ENCODE data around the gene CMSS1.
A peak's percentile ranks its signal among the peaks of the same experiment; 100 is the strongest.

CMSS1 gene

DNA sequence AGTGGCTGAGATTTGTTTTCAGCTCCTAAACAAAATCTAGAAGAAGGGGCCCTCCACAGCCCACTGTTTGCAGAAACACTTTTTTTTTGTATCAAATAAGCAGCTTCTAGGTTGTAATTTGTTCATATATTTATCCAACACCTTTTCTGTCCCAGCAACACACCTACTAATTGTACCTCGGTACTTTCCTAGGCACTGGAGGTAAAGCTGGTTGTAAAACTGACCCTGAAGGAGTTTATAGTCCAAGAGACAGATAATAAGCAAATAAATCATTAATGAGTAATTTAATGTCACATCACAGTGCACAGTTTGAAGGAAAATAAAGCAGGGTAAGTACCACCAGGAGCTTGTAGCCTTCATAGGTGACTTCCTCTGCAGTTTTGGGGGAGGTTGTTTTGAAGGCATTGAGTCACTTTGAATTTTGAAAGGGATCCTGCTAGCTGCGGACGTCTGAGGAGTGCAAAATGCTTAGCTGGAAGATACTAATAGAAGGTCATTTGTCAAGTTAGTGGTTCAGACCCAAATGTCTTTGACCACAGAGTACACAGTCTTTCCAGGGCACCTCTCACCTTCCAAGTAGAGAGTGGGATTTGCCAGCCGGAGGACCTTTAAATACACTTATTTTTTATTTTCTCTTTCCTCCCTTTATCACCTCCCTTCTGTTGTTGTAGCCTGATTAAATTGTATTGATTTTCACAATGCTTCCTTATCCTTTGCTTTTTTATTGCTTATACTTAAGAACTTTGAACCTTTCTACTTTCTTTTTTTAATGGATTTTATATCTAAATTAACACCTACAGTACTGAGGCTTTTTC, 53.8 kb downstream of the CMSS1 start:
- H3K27ac ChIP-seq (ENCODE audit: insufficient read depth in 1 of 2, low read depth in 1 of 2, low read length in 2 of 2, poor library complexity in 1 of 2, severe bottlenecking in 2 of 2): no peak overlapping the region
- DNase-seq: no peak
- ChIA-PET POLR2A (interaction anchor here (0.6 kb wide), 2 partner anchors 34 to 150 kb away, joined by 3 to 6 read pairs; no protein-coding TSS in a partner anchor), CTCF (interaction anchor here (0.6 to 2.7 kb wide), 5 partner anchors 12 to 304 kb away, joined by 3 to 10 read pairs (median 4); no protein-coding TSS in a partner anchor)
- no peak overlapping the region for H3K4me3 ChIP-seq (ENCODE audit: control insufficient read depth in 1 of 7, extremely low read depth in 1 of 7, insufficient read depth in 4 of 7, low read depth in 2 of 7, low read length in 6 of 7)
- no peaks in the 10 kb centered on the region for H3K9me3 ChIP-seq (ENCODE audit: control extremely low read depth in 1 of 5, control insufficient read depth in 4 of 5, insufficient read depth in 2 of 5, low read depth in 1 of 5, low read length in 4 of 5)
- 94% methylated on average over 2 of the region's 4 CpGs for WGBS (ENCODE audit: insufficient coverage)
- peaks cover 6 to 36% (median 17%) of the 10 kb centered on the region in 4 experiments for H3K4me1 ChIP-seq (ENCODE audit: control extremely low read depth in 1 of 4, control insufficient read depth in 4 of 4, insufficient read depth in 4 of 4, low read length in 3 of 4)
- no peaks in the 10 kb centered on the region for H3K27me3 ChIP-seq (replicated peaks in 2 of 5; ENCODE audit: control insufficient read depth in 4 of 5, insufficient read depth in 5 of 5, low read length in 4 of 5)
- H3K36me3 ChIP-seq (ENCODE audit: control insufficient read depth in 4 of 4, insufficient read depth in 4 of 4, low read length in 3 of 4): peaks cover 0 to 2% (median 0%) of the 10 kb centered on the region in 4 experiments

GRCh38 chr3:99872923-99873254, 55.2 kb downstream of the CMSS1 start:
- peak in 2 of 3 donors; percentile 58 to 62 for DNase-seq
- Histone ChIP-seq H3K36me3 (ENCODE audit: control insufficient read depth in 4 of 4, insufficient read depth in 4 of 4, low read length in 3 of 4) (peaks cover 0 to 2% (median 0%) of the 10 kb centered on the region in 4 experiments), H3K9me3 (ENCODE audit: control extremely low read depth in 1 of 5, control insufficient read depth in 4 of 5, insufficient read depth in 2 of 5, low read depth in 1 of 5, low read length in 4 of 5) (no peaks in the 10 kb centered on the region), H3K27ac (ENCODE audit: insufficient read depth in 1 of 2, low read depth in 1 of 2, low read length in 2 of 2, poor library complexity in 1 of 2, severe bottlenecking in 2 of 2) (no peak overlapping the region), H3K4me3 (ENCODE audit: control insufficient read depth in 1 of 7, extremely low read depth in 1 of 7, insufficient read depth in 4 of 7, low read depth in 2 of 7, low read length in 6 of 7) (no peak overlapping the region), H3K4me1 (ENCODE audit: control extremely low read depth in 1 of 4, control insufficient read depth in 4 of 4, insufficient read depth in 4 of 4, low read length in 3 of 4) (peaks cover 3 to 33% (median 13%) of the 10 kb centered on the region in 4 experiments), H3K27me3 (replicated peaks in 2 of 5; ENCODE audit: control insufficient read depth in 4 of 5, insufficient read depth in 5 of 5, low read length in 4 of 5) (no peaks in the 10 kb centered on the region)
- ChIA-PET POLR2A (no interaction called here), CTCF (interaction anchor here (0.7 to 0.8 kb wide), 2 partner anchors 32 to 58 kb away, joined by 3 read pairs; no protein-coding TSS in a partner anchor)

- no peaks in the 10 kb centered on the region for H3K9me3 ChIP-seq (ENCODE audit: control extremely low read depth in 1 of 5, control insufficient read depth in 4 of 5, insufficient read depth in 2 of 5, low read depth in 1 of 5, low read length in 4 of 5)
- WGBS (ENCODE audit: insufficient coverage): no CpG with 5 or more reads among the region's 2 CpGs
- DNase-seq: no peak
- no peak overlapping the region for H3K27ac ChIP-seq (ENCODE audit: insufficient read depth in 1 of 2, low read depth in 1 of 2, low read length in 2 of 2, poor library complexity in 1 of 2, severe bottlenecking in 2 of 2)
- ChIA-PET CTCF (interaction anchor here (0.7 kb wide), 1 partner anchor 58 kb away, joined by 3 read pairs; no protein-coding TSS in a partner anchor), POLR2A (no interaction called here)
- no peaks in the 10 kb centered on the region for H3K27me3 ChIP-seq (replicated peaks in 2 of 5; ENCODE audit: control insufficient read depth in 4 of 5, insufficient read depth in 5 of 5, low read length in 4 of 5)
- H3K4me1 ChIP-seq (ENCODE audit: control extremely low read depth in 1 of 4, control insufficient read depth in 4 of 4, insufficient read depth in 4 of 4, low read length in 3 of 4): peaks cover 3 to 33% (median 11%) of the 10 kb centered on the region in 4 experiments
- H3K36me3 ChIP-seq (ENCODE audit: control insufficient read depth in 4 of 4, insufficient read depth in 4 of 4, low read length in 3 of 4): peaks cover 0 to 2% (median 0%) of the 10 kb centered on the region in 4 experiments
- no peak overlapping the region for H3K4me3 ChIP-seq (ENCODE audit: control insufficient read depth in 1 of 7, extremely low read depth in 1 of 7, insufficient read depth in 4 of 7, low read depth in 2 of 7, low read length in 6 of 7)
Observed at GRCh38 chr3:99873269-99874102, 55.8 kb downstream of the CMSS1 start.

GRCh38 chr3:99874237-99875002, 56.8 kb downstream of the CMSS1 start:
- ChIA-PET CTCF (no interaction called here), POLR2A (no interaction called here)
- Histone ChIP-seq H3K4me1 (ENCODE audit: control extremely low read depth in 1 of 4, control insufficient read depth in 4 of 4, insufficient read depth in 4 of 4, low read length in 3 of 4) (peaks cover 3 to 33% (median 11%) of the 10 kb centered on the region in 4 experiments), H3K27ac (ENCODE audit: insufficient read depth in 1 of 2, low read depth in 1 of 2, low read length in 2 of 2, poor library complexity in 1 of 2, severe bottlenecking in 2 of 2) (no peak overlapping the region), H3K36me3 (ENCODE audit: control insufficient read depth in 4 of 4, insufficient read depth in 4 of 4, low read length in 3 of 4) (no peaks in the 10 kb centered on the region), H3K27me3 (replicated peaks in 2 of 5; ENCODE audit: control insufficient read depth in 4 of 5, insufficient read depth in 5 of 5, low read length in 4 of 5) (no peaks in the 10 kb centered on the region), H3K4me3 (ENCODE audit: control insufficient read depth in 1 of 7, extremely low read depth in 1 of 7, insufficient read depth in 4 of 7, low read depth in 2 of 7, low read length in 6 of 7) (peak overlapping the region in 1 of 7 experiments; percentile 76), H3K9me3 (ENCODE audit: control extremely low read depth in 1 of 5, control insufficient read depth in 4 of 5, insufficient read depth in 2 of 5, low read depth in 1 of 5, low read length in 4 of 5) (no peaks in the 10 kb centered on the region)
- DNase-seq: no peak
- 100% methylated on average over 1 of the region's 3 CpGs for WGBS (ENCODE audit: insufficient coverage)

- POLR2A ChIA-PET: interaction anchor here (0.8 kb wide), 1 partner anchor 13 kb away, joined by 3 read pairs; no protein-coding TSS in a partner anchor
- no peaks in the 10 kb centered on the region for H3K27me3 ChIP-seq (replicated peaks in 2 of 5; ENCODE audit: control insufficient read depth in 4 of 5, insufficient read depth in 5 of 5, low read length in 4 of 5)
- peaks cover 3 to 33% (median 11%) of the 10 kb centered on the region in 4 experiments for H3K4me1 ChIP-seq (ENCODE audit: control extremely low read depth in 1 of 4, control insufficient read depth in 4 of 4, insufficient read depth in 4 of 4, low read length in 3 of 4)
- WGBS (ENCODE audit: insufficient coverage): 0% methylated on average over 2 of the region's 6 CpGs
- peak overlapping the region in 1 of 2 experiments; percentile 78 for H3K27ac ChIP-seq (ENCODE audit: insufficient read depth in 1 of 2, low read depth in 1 of 2, low read length in 2 of 2, poor library complexity in 1 of 2, severe bottlenecking in 2 of 2)
- no peaks in the 10 kb centered on the region for H3K9me3 ChIP-seq (ENCODE audit: control extremely low read depth in 1 of 5, control insufficient read depth in 4 of 5, insufficient read depth in 2 of 5, low read depth in 1 of 5, low read length in 4 of 5)
- DNase-seq: peak in 2 of 3 donors; percentile 29 to 60
- CTCF ChIA-PET: no interaction called here
- peak overlapping the region; percentile 73 to 92 (median 76) for H3K4me3 ChIP-seq (ENCODE audit: control insufficient read depth in 1 of 7, extremely low read depth in 1 of 7, insufficient read depth in 4 of 7, low read depth in 2 of 7, low read length in 6 of 7)
- H3K36me3 ChIP-seq (ENCODE audit: control insufficient read depth in 4 of 4, insufficient read depth in 4 of 4, low read length in 3 of 4): no peaks in the 10 kb centered on the region
Observed at GRCh38 chr3:99875581-99875928, 57.9 kb downstream of the CMSS1 start.

DNA sequence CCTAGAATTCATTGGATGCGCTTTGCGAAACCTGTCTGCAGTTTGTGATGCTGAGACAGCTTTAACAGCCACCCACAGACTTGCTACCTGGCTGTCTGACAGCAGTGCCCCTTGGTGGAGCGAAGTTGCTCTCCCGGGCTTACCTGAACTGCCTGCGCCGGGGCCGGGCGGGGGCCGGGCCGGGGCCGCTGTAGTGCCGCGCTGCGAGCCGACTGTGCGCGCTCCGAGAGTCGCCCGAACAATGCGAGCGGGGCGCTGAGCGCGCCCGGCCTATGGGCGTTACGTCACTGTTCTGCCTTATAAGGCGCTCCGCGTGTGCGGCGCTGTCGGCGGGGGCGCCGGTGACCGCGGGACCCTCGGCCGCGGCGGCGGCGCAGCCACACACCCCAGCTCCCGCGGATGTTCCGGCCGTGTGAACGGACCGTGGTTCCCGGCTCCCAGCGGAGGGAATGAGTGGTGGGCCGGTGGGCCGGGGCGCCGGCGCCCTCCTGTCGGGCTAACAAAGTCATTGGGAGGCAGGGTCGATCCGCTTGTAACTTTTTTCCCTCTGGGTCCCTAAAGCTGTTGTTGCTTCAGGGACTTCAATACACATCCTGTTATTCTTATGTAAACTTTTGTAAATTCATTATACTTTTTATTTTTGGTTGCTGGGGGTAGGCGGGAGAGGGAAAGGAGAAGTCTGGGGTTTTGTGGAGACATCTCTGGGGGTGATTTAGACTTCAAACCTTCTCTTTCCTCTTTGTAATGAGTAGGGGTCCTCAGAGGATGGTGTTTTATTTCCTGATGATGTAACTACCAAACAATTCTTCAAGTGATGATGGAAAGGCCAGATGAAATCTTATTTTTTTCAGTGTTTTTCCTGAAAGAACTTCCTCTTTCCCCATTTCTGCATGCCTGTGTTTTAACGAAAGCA, 58.5 kb downstream of the CMSS1 start:
- POLR2A ChIA-PET: interaction anchor here (0.8 kb wide), 1 partner anchor 13 kb away, joined by 3 read pairs; no protein-coding TSS in a partner anchor
- peak; percentile 67 to 88 (median 83) for DNase-seq
- Histone ChIP-seq H3K27me3 (replicated peaks in 2 of 5; ENCODE audit: control insufficient read depth in 4 of 5, insufficient read depth in 5 of 5, low read length in 4 of 5) (no peaks in the 10 kb centered on the region), H3K9me3 (ENCODE audit: control extremely low read depth in 1 of 5, control insufficient read depth in 4 of 5, insufficient read depth in 2 of 5, low read depth in 1 of 5, low read length in 4 of 5) (no peaks in the 10 kb centered on the region), H3K36me3 (ENCODE audit: control insufficient read depth in 4 of 4, insufficient read depth in 4 of 4, low read length in 3 of 4) (no peaks in the 10 kb centered on the region), H3K27ac (ENCODE audit: insufficient read depth in 1 of 2, low read depth in 1 of 2, low read length in 2 of 2, poor library complexity in 1 of 2, severe bottlenecking in 2 of 2) (peak overlapping the region in 1 of 2 experiments; percentile 78), H3K4me1 (ENCODE audit: control extremely low read depth in 1 of 4, control insufficient read depth in 4 of 4, insufficient read depth in 4 of 4, low read length in 3 of 4) (peaks cover 3 to 33% (median 11%) of the 10 kb centered on the region in 4 experiments), H3K4me3 (ENCODE audit: control insufficient read depth in 1 of 7, extremely low read depth in 1 of 7, insufficient read depth in 4 of 7, low read depth in 2 of 7, low read length in 6 of 7) (peak overlapping the region; percentile 73 to 92 (median 76))
- WGBS (ENCODE audit: insufficient coverage): under 1% methylated on average over 51 of the region's 63 CpGs
- CTCF ChIA-PET: no interaction called here
